DND-41 (cell line): ENCODE data around the gene OIP5.

ENCODE experiments used
- ATAC-seq: fragments of 200-7000 bp; cut with Tn5 transposase; 3 replicates; pipeline ENCODE4 v1.9.1; 2021; ENCODE audit warnings: low read depth; ENCODE audit not compliant: insufficient read depth
- DNase-seq: peaks from one replicate; pipeline ENCODE4 v3.0.0-alpha.2; 2020
- H2AFZ ChIP-seq: 2 replicates; pipeline ENCODE4 v1.6.0; 2012; ENCODE audit warnings: low read depth, low read length
- H3K27ac ChIP-seq: 2 replicates; pipeline ENCODE4 v1.5.1; 2012; ENCODE audit warnings: low read length, inconsistent platforms
- H3K27me3 ChIP-seq: fragments of 200-600 bp; sonication (generic); 2 replicates; pipeline ENCODE4 v1.6.0; 2012; ENCODE audit warnings: low read length, mild to moderate bottlenecking, inconsistent platforms; ENCODE audit not compliant: insufficient read depth, poor library complexity
- H3K36me3 ChIP-seq: 2 replicates; pipeline ENCODE4 v1.5.1; 2012; ENCODE audit warnings: low read length, inconsistent platforms; ENCODE audit not compliant: insufficient read depth
- H3K4me1 ChIP-seq: 2 replicates; pipeline ENCODE4 v1.5.1; 2012; ENCODE audit warnings: mild to moderate bottlenecking, low read length; ENCODE audit not compliant: insufficient read depth
- H3K4me2 ChIP-seq: 2 replicates; pipeline ENCODE4 v1.6.0; 2012; ENCODE audit warnings: mild to moderate bottlenecking, moderate library complexity, low read length, inconsistent platforms; ENCODE audit not compliant: insufficient read depth
- H3K4me3 ChIP-seq, 2 experiments: fragments of 200-600 bp in 1 of 2; shearing (Covaris generic) in 1 of 2; 2 replicates each; pipeline ENCODE4 v1.5.1; 2012 to 2016; ENCODE audit warnings: inconsistent platforms in 2 of 2, low read length in 2 of 2, mild to moderate bottlenecking in 2 of 2, low read depth in 1 of 2, moderate library complexity in 1 of 2
- H3K79me2 ChIP-seq: 2 replicates; pipeline ENCODE4 v1.6.0; 2012; ENCODE audit warnings: low read length, inconsistent platforms; ENCODE audit not compliant: insufficient read depth
- H3K9ac ChIP-seq: 2 replicates; pipeline ENCODE4 v1.6.0; 2012; ENCODE audit warnings: low read depth, mild to moderate bottlenecking, inconsistent platforms, low read length, moderate library complexity
- H3K9me3 ChIP-seq: 2 replicates; pipeline ENCODE4 v1.5.1; 2012; ENCODE audit warnings: low read length, moderate library complexity, mild to moderate bottlenecking, inconsistent platforms; ENCODE audit not compliant: insufficient read depth, severe bottlenecking
- H4K20me1 ChIP-seq: 2 replicates; pipeline ENCODE4 v1.6.0; 2012; ENCODE audit warnings: low read length; ENCODE audit not compliant: insufficient read depth
- CTCF ChIP-seq: IDR thresholded peaks from 2 replicates; pipeline ENCODE4 v1.5.1; 2012; ENCODE audit warnings: borderline replicate concordance, low read length, moderate library complexity, mild to moderate bottlenecking; ENCODE audit not compliant: poor library complexity, severe bottlenecking; ENCODE audit errors: extremely low read depth
- EZH2 ChIP-seq: IDR thresholded peaks from 3 replicates; pipeline ENCODE4 v1.6.1; 2012; ENCODE audit warnings: borderline replicate concordance, low read depth, mild to moderate bottlenecking, moderate library complexity, low read length, inconsistent platforms; ENCODE audit not compliant: severe bottlenecking

Gene OIP5

GRCh38 chr15:41292521-41292920 lies 39.9 kb downstream of the OIP5 start:
- Histone ChIP-seq H3K27ac (no peak overlapping the region), H3K9me3 (no peaks in the 10 kb centered on the region), H3K9ac (no peak overlapping the region), H3K4me1 (peaks cover 11% of the 10 kb centered on the region), H3K36me3 (peaks cover 79% of the 10 kb centered on the region), H3K4me3 (no peak overlapping the region), H3K79me2 (peaks cover 63% of the 10 kb centered on the region), H3K27me3 (no peaks in the 10 kb centered on the region), H2AFZ (no peak overlapping the region), H4K20me1 (peaks cover 14% of the 10 kb centered on the region; the same call in 1 of the 2 replicates), H3K4me2 (no peak overlapping the region)
- TF ChIP-seq EZH2 (no peak), CTCF (no peak)
- ATAC-seq = no peak
- no peak for DNase-seq

GRCh38 chr15:41291065-41291631 lies 41.2 kb downstream of the OIP5 start:
- Histone ChIP-seq H3K4me3 (no peak overlapping the region), H3K79me2 (peaks cover 70% of the 10 kb centered on the region), H3K9me3 (no peaks in the 10 kb centered on the region), H4K20me1 (peaks cover 20% of the 10 kb centered on the region; the same call in 1 of the 2 replicates), H3K9ac (no peak overlapping the region), H3K4me2 (no peak overlapping the region), H3K36me3 (peaks cover 83% of the 10 kb centered on the region), H3K27ac (no peak overlapping the region), H2AFZ (no peak overlapping the region), H3K27me3 (no peaks in the 10 kb centered on the region), H3K4me1 (peaks cover 25% of the 10 kb centered on the region)
- ATAC-seq = no peak
- TF ChIP-seq EZH2 = no peak
- TF ChIP-seq CTCF = no peak
- DNase-seq = no peak

- peaks cover 37% of the 10 kb centered on the region for H3K4me1 ChIP-seq
Measured at GRCh38 chr15:41289953-41290352, 42.4 kb downstream of the OIP5 start.

More at GRCh38 chr15:41289953-41290352, 42.4 kb downstream of the OIP5 start:
- no peak overlapping the region for H3K4me2 ChIP-seq
- H3K9me3 ChIP-seq = no peaks in the 10 kb centered on the region
- H3K36me3 ChIP-seq = peaks cover 84% of the 10 kb centered on the region
- H2AFZ ChIP-seq = no peak overlapping the region
- ATAC-seq (no peak), DNase-seq (no peak)
- H3K4me3 ChIP-seq = no peak overlapping the region
- no peak overlapping the region for H3K27ac ChIP-seq
- H3K9ac ChIP-seq = no peak overlapping the region
- peaks cover 72% of the 10 kb centered on the region for H3K79me2 ChIP-seq
- H3K27me3 ChIP-seq = no peaks in the 10 kb centered on the region
- peaks cover 20% of the 10 kb centered on the region; the same call in 1 of the 2 replicates for H4K20me1 ChIP-seq
- TF ChIP-seq EZH2 (no peak), CTCF (no peak)
